Measurements from ENCODE around the gene ZC2HC1C. TPM values are rescaled to one million over a fixed set of nuclear protein-coding genes. Genes with fewer than 3 reads are reported as not detected.

Gene ZC2HC1C
- total and polyA plus RNA-seq, 2 of the 13 experiments (the other 11 are each of a cell fraction or from before 2014, with no cell fraction given) = 3.3 to 3.5 TPM

- no peak for TF ChIP-seq AKAP8 (CRISPR knock-in tag; IDR thresholded peaks at IDR 0.05)
- TF ChIP-seq MAFG (CRISPR knock-in tag; IDR thresholded peaks at IDR 0.05) = peak; percentile 65; the same call in 1 of the 2 replicates
- 0 out of 2 replicates have a peak, but pooled peaks have one; percentile 25 for TF ChIP-seq FUBP1 (CRISPR knock-in tag; IDR thresholded peaks at IDR 0.05; ENCODE audit: borderline replicate concordance)
- peak; percentile 68; the same call in 1 of the 2 replicates for TF ChIP-seq ZNF704 (CRISPR knock-in tag; IDR thresholded peaks at IDR 0.05; ENCODE audit: borderline replicate concordance)
- TF ChIP-seq YY1 (IDR thresholded peaks at IDR 0.05; ENCODE audit: insufficient read depth, insufficient replicate concordance, low read depth, low read length) = peak; percentile 85
- peak; percentile 98 for TF ChIP-seq KMT2A (CRISPR knock-in tag; IDR thresholded peaks at IDR 0.05)
- TF ChIP-seq NFE2 (CRISPR knock-in tag; IDR thresholded peaks at IDR 0.05) = no peak
- TF ChIP-seq ZNF432 (CRISPR knock-in tag; IDR thresholded peaks at IDR 0.05; ENCODE audit: borderline replicate concordance) = no peak
- TF ChIP-seq CEBPZ (IDR thresholded peaks at IDR 0.05; ENCODE audit: low read length) = no peak
- no peak for TF ChIP-seq GTF2F1 (IDR thresholded peaks at IDR 0.05; ENCODE audit: low read length)
- TF ChIP-seq KDM4B (CRISPR knock-in tag; IDR thresholded peaks at IDR 0.05) = peak; percentile 57; the same call in 1 of the 2 replicates
- no peak for TF ChIP-seq SRSF4 (IDR thresholded peaks at IDR 0.05; ENCODE audit: low read depth, low read length, poor library complexity, severe bottlenecking)
- peak; percentile 75; the same call in 1 of the 2 replicates for TF ChIP-seq ZBTB20 (CRISPR knock-in tag; IDR thresholded peaks at IDR 0.05; ENCODE audit: borderline replicate concordance, low read depth)
- TF ChIP-seq ATF1 (CRISPR knock-in tag; IDR thresholded peaks at IDR 0.05) = peak; percentile 66; the same call in 1 of the 2 replicates
- TF ChIP-seq ZFP36 (IDR thresholded peaks at IDR 0.05; ENCODE audit: borderline replicate concordance, low read depth, low read length, partially characterized antibody) = no peak
- TF ChIP-seq SAFB2 (CRISPR knock-in tag; IDR thresholded peaks at IDR 0.05; ENCODE audit: borderline replicate concordance, low read depth) = peak; percentile 92; the same call in 1 of the 2 replicates
- peak; percentile 83 for TF ChIP-seq BRD4 (CRISPR knock-in tag; IDR thresholded peaks at IDR 0.05)
- peak; percentile 93 for TF ChIP-seq DMAP1 (CRISPR knock-in tag; IDR thresholded peaks at IDR 0.05)
- peak; percentile 95 for TF ChIP-seq ZFP90 (CRISPR knock-in tag; IDR thresholded peaks at IDR 0.05; ENCODE audit: borderline replicate concordance)
- TF ChIP-seq CEBPB (IDR thresholded peaks at IDR 0.05; ENCODE audit: borderline replicate concordance, low read depth, low read length) = no peak
- no peak for TF ChIP-seq TCF7L2 (IDR thresholded peaks at IDR 0.05; ENCODE audit: low read depth, low read length)
Measured at GRCh38 chr14:75126679-75127473, 57.4 kb downstream of the ZC2HC1C start, which contains the start of gene NEK9 (continued).
